ENCODE results near the gene CYP1B1. TPM values are rescaled to one million over a fixed set of nuclear protein-coding genes. Genes with fewer than 3 reads are reported as not detected.
A peak's percentile ranks its signal among the peaks of the same experiment; 100 is the strongest.

The CYP1B1 gene
- total and polyA plus RNA-seq, 2 of the 4 experiments (the other 2 are of a cell fraction): 0.65 to 1.1 TPM

DNA sequence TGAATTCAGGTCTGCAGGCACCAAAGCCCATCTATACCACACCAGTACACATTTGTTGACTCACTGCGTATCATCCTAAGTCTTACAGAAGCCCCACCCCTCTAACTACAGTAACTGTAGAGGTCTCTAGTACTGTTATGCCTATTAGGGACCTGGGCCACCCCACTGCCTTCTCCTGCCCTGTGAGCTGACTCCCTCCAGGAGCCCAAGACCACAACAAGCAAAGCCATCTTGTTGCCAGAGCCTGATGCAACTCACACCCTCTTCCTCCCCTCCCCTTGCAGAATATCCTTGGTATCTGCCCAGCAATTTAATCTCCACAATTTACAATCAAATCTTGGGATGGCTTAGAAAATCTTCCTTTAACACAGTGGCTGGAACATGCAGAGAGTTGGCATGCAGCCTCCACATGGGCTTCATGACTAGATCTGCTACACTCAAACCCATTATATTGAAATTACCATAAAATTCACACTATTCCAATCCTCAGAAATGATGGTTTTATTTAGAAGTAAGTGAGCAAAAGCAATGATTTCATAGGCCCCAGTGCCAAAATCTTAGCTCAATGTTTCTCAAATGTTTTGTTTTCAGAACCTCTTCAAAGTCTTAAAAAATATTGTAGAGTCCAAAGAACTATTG, 17.7 kb upstream of the CYP1B1 start (continued):
- no peak for TF ChIP-seq MXI1 (IDR thresholded peaks at IDR 0.05; ENCODE audit: borderline replicate concordance, low read depth, low read length)

DNA sequence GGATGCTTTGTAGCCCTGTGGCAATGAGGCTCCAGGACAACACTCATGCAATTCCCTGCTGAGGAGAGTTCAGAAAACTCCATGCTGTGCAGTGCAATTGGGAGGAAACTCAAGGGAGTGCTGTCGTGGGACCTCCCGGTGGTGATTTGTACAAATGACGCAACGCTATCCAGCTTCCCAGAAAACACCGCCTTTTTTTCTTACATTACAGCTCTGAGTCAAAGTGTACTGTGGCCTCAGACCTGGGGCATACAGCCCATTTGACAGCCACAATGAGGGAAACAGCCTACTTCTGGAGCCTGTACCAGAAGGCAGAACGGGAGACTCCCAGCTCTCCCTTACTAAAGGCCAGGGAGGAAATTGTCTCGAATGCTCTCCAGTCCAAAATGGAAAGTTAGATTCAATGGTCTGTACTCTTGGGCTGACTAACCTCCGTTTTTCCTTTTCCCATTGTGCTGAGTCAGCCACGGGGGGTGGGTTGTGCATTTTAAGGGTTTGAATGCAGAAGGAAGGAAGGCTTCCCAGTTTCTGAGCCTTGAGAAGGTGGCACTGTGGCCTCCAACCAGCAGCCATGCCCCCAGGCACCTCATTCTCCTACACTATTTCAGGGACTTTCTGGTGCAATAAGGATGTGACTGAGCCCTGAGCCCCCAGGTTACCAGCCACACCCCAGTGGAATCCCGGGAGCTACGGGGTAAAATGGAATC, 16.4 kb upstream of the CYP1B1 start:
- intact Hi-C loops (cut with micrococcal nuclease): no loop called here
- Histone ChIP-seq H3K4ac (ENCODE audit: low read depth, low read length) (peak overlapping the region; percentile 85), H4K5ac (ENCODE audit: low read depth, low read length) (peak overlapping the region; percentile 83; the same call in 1 of the 2 replicates), H3K4me2 (ENCODE audit: low read depth, low read length) (peak overlapping the region; percentile 0; the same call in 1 of the 2 replicates), H3K4me1 (ENCODE audit: control insufficient read depth, insufficient read depth, low read length) (peaks cover 21% of the 10 kb centered on the region), H3K9ac (ENCODE audit: low read depth, low read length) (peak overlapping the region; percentile 30; the same call in 1 of the 2 replicates), H2BK5ac (ENCODE audit: low read depth, low read length, poor library complexity, severe bottlenecking) (no peak overlapping the region), H3K18ac (ENCODE audit: low read depth, low read length) (peak overlapping the region; percentile 53; the same call in 1 of the 2 replicates), H4K8ac (ENCODE audit: low read depth in 2 of 2, low read length in 2 of 2) (peak overlapping the region; percentile 7 to 76; a peak in 3 of 4 replicates), H2AFZ (replicated peaks; ENCODE audit: low read length, poor library complexity) (peak overlapping the region; percentile 82), H3K27me3 (ENCODE audit: control insufficient read depth, insufficient read depth, low read length) (peaks cover 6% of the 10 kb centered on the region), H3K23ac (ENCODE audit: low read depth, low read length) (peak overlapping the region; percentile 83), H2AK9ac (replicated peaks; ENCODE audit: low read depth, low read length, poor library complexity) (peak overlapping the region; percentile 3), H2BK15ac (ENCODE audit: low read depth, low read length) (peak overlapping the region; percentile 41; the same call in 1 of the 3 replicates), H3K9me3 (ENCODE audit: control insufficient read depth, insufficient read depth, low read length) (no peaks in the 10 kb centered on the region), H2AK5ac (ENCODE audit: low read depth, low read length) (peak overlapping the region; percentile 27; the same call in 1 of the 2 replicates), H4K20me1 (ENCODE audit: insufficient read depth, low read length) (no peaks in the 10 kb centered on the region), H2BK120ac (ENCODE audit: low read depth, low read length) (peak overlapping the region; percentile 84), H3K27ac (ENCODE audit: insufficient read depth, low read length) (peak overlapping the region; percentile 82; the same call in 1 of the 2 replicates), H3K14ac (replicated peaks; ENCODE audit: low read depth, low read length) (peak overlapping the region; percentile 75), H3K9me1 (ENCODE audit: insufficient read depth, low read length) (peaks cover 17% of the 10 kb centered on the region), H3K36me3 (ENCODE audit: control insufficient read depth, insufficient read depth, low read length) (no peaks in the 10 kb centered on the region), H3K56ac (ENCODE audit: extremely low read depth, insufficient read depth, low read length) (0 out of 2 replicates have a peak overlapping the region, but pooled peaks have one; percentile 38), H2BK20ac (ENCODE audit: low read depth, low read length) (peak overlapping the region; percentile 67), H4K91ac (ENCODE audit: insufficient read depth, low read depth, low read length) (peak overlapping the region; percentile 89), H3K79me1 (ENCODE audit: low read depth in 1 of 2, low read length in 2 of 2) (no peaks in the 10 kb centered on the region), H3K4me3 (ENCODE audit: insufficient read depth, low read depth, low read length) (no peak overlapping the region)
- TF ChIP-seq RFX5 (IDR thresholded peaks at IDR 0.05; ENCODE audit: low read depth, low read length): no peak
- peak; percentile 85 for TF ChIP-seq CEBPB (IDR thresholded peaks at IDR 0.05; ENCODE audit: low read depth, low read length)
- peak; percentile 77 for TF ChIP-seq MAFK (IDR thresholded peaks at IDR 0.05; ENCODE audit: low read depth, low read length)
- ATAC-seq (ENCODE audit: low read depth): peak; percentile 77
- peak; percentile 80 for DNase-seq
- dilution Hi-C loops (cut with HindIII; ENCODE audit: low sequenced_read_pairs, unreplicated experiment): no loop called here
- in situ Hi-C loops (cut with MboI; ENCODE audit: low sequenced_read_pairs): no loop called here
- WGBS, 2 experiments (ENCODE audit: extremely low coverage in 2 of 2, insufficient read length in 1 of 2): 83% methylated on average over 2 of the region's 11 CpGs; no CpG with 5 or more reads in 1 of the 2 experiments
- ChIA-PET POLR2A (ENCODE audit: unreplicated experiment) (no interaction called here), CTCF (interaction anchor here (0.5 to 1.5 kb wide), 3 partner anchors 16 to 110 kb away, joined by 3 to 5 read pairs (median 3); no protein-coding TSS in a partner anchor)
- TSS peak; percentile 66 for BruUV-seq (replicated peaks)

Measured in IMR-90 (cell line).